HG03342 (cell line): ENCODE results near the gene B3GALT4.

ENCODE experiments used
- ATAC-seq: cut with Tn5 transposase; IDR thresholded peaks from one replicate; pipeline ENCODE4 v1.9.1; 2021; ENCODE audit warnings: mild to moderate bottlenecking, moderate library complexity; ENCODE audit not compliant: unreplicated experiment

The B3GALT4 gene

GRCh38 chr6:33288921-33289783 is 12.2 kb downstream of the B3GALT4 start, which contains the start of the genes PFDN6 and WDR46:
PFDN6 (plus strand) TSS chr6:33289601; CDS start chr6:33289857, 256 bp downstream.
WDR46 (minus strand) TSS chr6:33289239; CDS start chr6:33289170, 69 bp downstream.
- ATAC-seq: peak; percentile 77

GRCh38 chr6:33289784-33290315 is 12.9 kb downstream of the B3GALT4 start:
- ATAC-seq: peak; percentile 9

- ATAC-seq: no peak
These were observed 13.5 kb downstream of the B3GALT4 start for GRCh38 chr6:33290459-33290858.

- no peak for ATAC-seq
These were observed 16.2 kb downstream of the B3GALT4 start for GRCh38 chr6:33292996-33293682.

GRCh38 chr6:33294086-33294823 is 17.3 kb downstream of the B3GALT4 start:
- no peak for ATAC-seq

- no peak for ATAC-seq
These were observed 18.9 kb downstream of the B3GALT4 start for GRCh38 chr6:33295621-33296369.

- no peak for ATAC-seq
These were observed 20.0 kb downstream of the B3GALT4 start for GRCh38 chr6:33296797-33297405.

- ATAC-seq: no peak
These were observed 20.6 kb downstream of the B3GALT4 start for GRCh38 chr6:33297406-33297955.

GRCh38 chr6:33297956-33298772 is 21.2 kb downstream of the B3GALT4 start:
- ATAC-seq: peak; percentile 29

- peak; percentile 13 for ATAC-seq
These were observed 21.9 kb downstream of the B3GALT4 start, which contains the start of gene RGL2 for GRCh38 chr6:33298773-33299236. RGL2 (minus strand) TSS chr6:33298942; CDS start chr6:33298610, 332 bp downstream.

GRCh38 chr6:33299237-33299944 is 22.5 kb downstream of the B3GALT4 start:
- ATAC-seq: peak; percentile 71

GRCh38 chr6:33301877-33302276 is 25.0 kb downstream of the B3GALT4 start:
- no peak for ATAC-seq

GRCh38 chr6:33304216-33304615 is 27.3 kb downstream of the B3GALT4 start:
- no peak for ATAC-seq

GRCh38 chr6:33305052-33305451 is 28.1 kb downstream of the B3GALT4 start:
- no peak for ATAC-seq

- ATAC-seq: no peak
These were observed 29.4 kb downstream of the B3GALT4 start for GRCh38 chr6:33306356-33306755.

- no peak for ATAC-seq
These were observed 35.6 kb downstream of the B3GALT4 start for GRCh38 chr6:33312361-33313104.

GRCh38 chr6:33313105-33313708 is 36.3 kb downstream of the B3GALT4 start:
- peak; percentile 1 for ATAC-seq
